ENCODE results near the gene INTS12.

GRCh38 chr4:105657117-105657765, 51.2 kb downstream of the INTS12 start:
- TF ChIP-seq ZNF70 (CRISPR knock-in tag; IDR thresholded peaks at IDR 0.05) (no peak), SNAI2 (CRISPR knock-in tag; IDR thresholded peaks at IDR 0.05) (no peak), ISL1 (CRISPR knock-in tag; IDR thresholded peaks at IDR 0.05) (no peak), TCF4 (CRISPR knock-in tag; IDR thresholded peaks at IDR 0.05; ENCODE audit: borderline replicate concordance) (no peak), PATZ1 (CRISPR knock-in tag; IDR thresholded peaks at IDR 0.05; ENCODE audit: borderline replicate concordance) (no peak), BACH2 (CRISPR knock-in tag; IDR thresholded peaks at IDR 0.05; ENCODE audit: borderline replicate concordance) (no peak), ZFP30 (CRISPR knock-in tag; IDR thresholded peaks at IDR 0.05) (no peak), ESRRG (CRISPR knock-in tag; IDR thresholded peaks at IDR 0.05) (no peak), OSR1 (CRISPR knock-in tag; IDR thresholded peaks at IDR 0.05) (no peak), CSDC2 (CRISPR knock-in tag; IDR thresholded peaks at IDR 0.05) (no peak)

All from SK-N-SH treated with all-trans-retinoic acid at 6 μM for 48 hours (cell line).